Loucy (cell line): ENCODE results near the gene FAM186B.

Experiments used
- EZH2phosphoT487 ChIP-seq: fragments of 200-600 bp; IDR thresholded peaks from 2 replicates; pipeline ENCODE4 v1.6.1; 2018; ENCODE audit warnings: antibody characterized with exemption, mild to moderate bottlenecking, moderate library complexity, borderline replicate concordance
- TF ChIP-seq, protein P1 (sequence below): fragments of 200-600 bp; sonication (generic); conservative IDR thresholded peaks from 2 replicates; pipeline ENCODE4 v1.5.1; 2014; ENCODE audit warnings: mild to moderate bottlenecking, antibody characterized with exemption, low read length

DNA sequence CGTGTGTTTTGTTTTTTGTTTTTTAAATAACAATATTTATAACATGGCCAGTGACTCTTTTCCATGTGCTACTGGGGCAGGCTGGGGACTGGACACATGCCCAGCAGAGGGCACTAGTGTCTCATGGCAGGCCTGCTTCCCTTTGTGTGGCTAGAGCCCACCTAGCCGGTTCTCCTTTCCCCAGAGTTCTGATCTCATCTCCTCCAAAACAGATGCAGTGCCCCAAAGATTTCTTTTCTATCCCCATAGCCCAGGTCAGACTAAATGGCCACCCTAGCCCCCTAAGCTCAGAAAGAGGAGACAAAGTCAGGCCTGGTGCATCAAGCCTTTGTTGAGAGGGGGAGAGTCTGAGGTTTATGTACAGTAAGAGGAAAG lies 39.2 kb upstream of the FAM186B start:
- TF ChIP-seq, protein P1, sequence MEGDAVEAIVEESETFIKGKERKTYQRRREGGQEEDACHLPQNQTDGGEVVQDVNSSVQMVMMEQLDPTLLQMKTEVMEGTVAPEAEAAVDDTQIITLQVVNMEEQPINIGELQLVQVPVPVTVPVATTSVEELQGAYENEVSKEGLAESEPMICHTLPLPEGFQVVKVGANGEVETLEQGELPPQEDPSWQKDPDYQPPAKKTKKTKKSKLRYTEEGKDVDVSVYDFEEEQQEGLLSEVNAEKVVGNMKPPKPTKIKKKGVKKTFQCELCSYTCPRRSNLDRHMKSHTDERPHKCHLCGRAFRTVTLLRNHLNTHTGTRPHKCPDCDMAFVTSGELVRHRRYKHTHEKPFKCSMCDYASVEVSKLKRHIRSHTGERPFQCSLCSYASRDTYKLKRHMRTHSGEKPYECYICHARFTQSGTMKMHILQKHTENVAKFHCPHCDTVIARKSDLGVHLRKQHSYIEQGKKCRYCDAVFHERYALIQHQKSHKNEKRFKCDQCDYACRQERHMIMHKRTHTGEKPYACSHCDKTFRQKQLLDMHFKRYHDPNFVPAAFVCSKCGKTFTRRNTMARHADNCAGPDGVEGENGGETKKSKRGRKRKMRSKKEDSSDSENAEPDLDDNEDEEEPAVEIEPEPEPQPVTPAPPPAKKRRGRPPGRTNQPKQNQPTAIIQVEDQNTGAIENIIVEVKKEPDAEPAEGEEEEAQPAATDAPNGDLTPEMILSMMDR, result peak; percentile 99
- no peak for TF ChIP-seq EZH2phosphoT487
